Left renal pelvis (tissue), 4 donors: ENCODE data around the gene SMG7. TPM values are rescaled to one million over a fixed set of nuclear protein-coding genes. Genes with fewer than 3 reads are reported as not detected.
"Not testable (repeated sequence)": the region's sequence is repeated elsewhere in the genome, so short reads cannot be mapped to it uniquely, and the experiment has no call there.

ENCODE experiments used
- DNase-seq, 4 donors: peaks; one replicate each; pipeline ENCODE4 v3.0.0-alpha.2; 2013; ENCODE audit warnings: low read depth in 4 of 4, low spot score in 3 of 4
- polyA plus RNA-seq, 4 donors: library from polyadenylated mRNA; unstranded; fragments of 120-200 nt; gene quantifications; one replicate each; pipeline ENCODE4 v1.2.1, GENCODE V29; 2013; ENCODE audit not compliant: insufficient read length in 4 of 4

Gene SMG7
- 10 to 100 TPM; 40.0 to 78.8 (median 74.3) TPM for polyA plus RNA-seq

- DNase-seq, result peak in 3 of 4 donors; percentile 8 to 31 (median 29)
Measured at GRCh38 chr1:183472488-183473216, at the start of gene SMG7. TSS of gene SMG7 (plus strand) at chr1:183472499. CDS start at chr1:183472621, 122 bp downstream.

GRCh38 chr1:183423541-183423940 lies 48.8 kb upstream of the SMG7 start:
- no peak for DNase-seq

- no peak for DNase-seq
Measured at GRCh38 chr1:183424691-183425090, 47.6 kb upstream of the SMG7 start.

- DNase-seq, result not testable (repeated sequence)
Measured at GRCh38 chr1:183427591-183427990, 44.7 kb upstream of the SMG7 start.

- DNase-seq, result no peak
Measured at GRCh38 chr1:183431840-183432547, 40.3 kb upstream of the SMG7 start.

GRCh38 chr1:183432548-183432875 lies 39.8 kb upstream of the SMG7 start:
- DNase-seq, result no peak

GRCh38 chr1:183433703-183434102 lies 38.6 kb upstream of the SMG7 start:
- no peak for DNase-seq

- DNase-seq, result no peak
Measured at GRCh38 chr1:183435497-183435896, 36.8 kb upstream of the SMG7 start.

GRCh38 chr1:183438060-183438459 lies 34.2 kb upstream of the SMG7 start:
- DNase-seq, result no peak

- DNase-seq, result no peak
Measured at GRCh38 chr1:183443011-183443410, 29.3 kb upstream of the SMG7 start.

GRCh38 chr1:183443466-183443865 lies 28.8 kb upstream of the SMG7 start:
- DNase-seq, result no peak

- DNase-seq, result no peak
Measured at GRCh38 chr1:183444243-183444642, 28.1 kb upstream of the SMG7 start.

- no peak for DNase-seq
Measured at GRCh38 chr1:183449223-183449770, 23.0 kb upstream of the SMG7 start.

- DNase-seq, result no peak
Measured at GRCh38 chr1:183450093-183450492, 22.2 kb upstream of the SMG7 start.

GRCh38 chr1:183454377-183454776 lies 17.9 kb upstream of the SMG7 start:
- DNase-seq, result no peak

- DNase-seq, result no peak
Measured at GRCh38 chr1:183456826-183457225, 15.5 kb upstream of the SMG7 start.

- DNase-seq, result no peak
Measured at GRCh38 chr1:183457449-183457848, 14.8 kb upstream of the SMG7 start.

GRCh38 chr1:183460596-183460995 lies 11.7 kb upstream of the SMG7 start:
- DNase-seq, result no peak

- DNase-seq, result no peak
Measured at GRCh38 chr1:183461350-183461749, 10.9 kb upstream of the SMG7 start.

- no peak for DNase-seq
Measured at GRCh38 chr1:183463566-183463965, 8.7 kb upstream of the SMG7 start.

GRCh38 chr1:183466781-183467180 lies 5.5 kb upstream of the SMG7 start:
- DNase-seq, result no peak

GRCh38 chr1:183467687-183468086 lies 4.6 kb upstream of the SMG7 start:
- DNase-seq, result no peak
